SK-N-SH (cell line): Measurements from ENCODE around the gene POLR3G. TPM values are rescaled to one million over a fixed set of nuclear protein-coding genes. Genes with fewer than 3 reads are reported as not detected.

ENCODE experiments used
- CTCF ChIA-PET: fragments of 300-600, 350-600 bp; formaldehyde crosslinking; extraction: SDS; loops from one replicate; lab custom pipeline; 2021; lab: Yijun Ruan, JAX
- POLR2A ChIA-PET: fragments of 350-600 bp; sonication (Branson Sonifier 250); formaldehyde crosslinking; extraction: SDS; loops from one replicate; lab custom pipeline; 2020; ENCODE audit warnings: antibody characterized with exemption, inconsistent platforms; lab: Yijun Ruan, JAX
- DNase-seq: peaks from one replicate; pipeline ENCODE4 v3.0.0; 2012
- H2AFZ ChIP-seq: fragments of 200-600 bp; sonication (generic); 2 replicates; pipeline ENCODE4 v1.8.1; 2016; ENCODE audit warnings: antibody characterized with exemption, mild to moderate bottlenecking, low read depth
- H3F3A ChIP-seq: fragments of 200-600 bp; sonication (generic); replicated peaks from 2 replicates; pipeline ENCODE3; 2016; ENCODE audit warnings: antibody characterized with exemption, mild to moderate bottlenecking; ENCODE audit not compliant: insufficient read depth
- H3K27ac ChIP-seq, 2 experiments: fragments of 200-500 bp in 1 of 2; fragments of 200-600 bp in 1 of 2; sonication (Bioruptor generic) in 1 of 2; sonication (generic), shearing (Covaris generic) in 1 of 2; 2 replicates each; pipeline versions ENCODE4 v1.5.1 to v1.6.1; 2014 to 2016; ENCODE audit warnings: low read depth in 2 of 2, inconsistent platforms in 1 of 2, low read length in 1 of 2, mild to moderate bottlenecking in 1 of 2, mixed read lengths in 1 of 2
- H3K27me3 ChIP-seq: fragments of 200-600 bp; sonication (generic), shearing (Covaris generic); 2 replicates; pipeline ENCODE4 v1.6.1; 2016; ENCODE audit warnings: mixed run types; ENCODE audit not compliant: insufficient read depth
- H3K36me3 ChIP-seq, 2 experiments: fragments of 200-500 bp in 1 of 2; fragments of 200-600 bp in 1 of 2; sonication (Bioruptor generic) in 1 of 2; sonication (generic) in 1 of 2; replicated peaks in 1 of 2; 2 replicates each; pipeline versions ENCODE3 to v1.5.1; 2014 to 2016; ENCODE audit warnings: low read length in 1 of 2, mild to moderate bottlenecking in 1 of 2; ENCODE audit not compliant: insufficient read depth in 2 of 2, control insufficient read depth in 1 of 2
- H3K4me1 ChIP-seq, 2 experiments: fragments of 200-500 bp in 1 of 2; fragments of 200-600 bp in 1 of 2; sonication (Bioruptor generic) in 1 of 2; sonication (generic), shearing (Covaris generic) in 1 of 2; 2 replicates each; pipeline versions ENCODE4 v1.5.1 to v1.6.1; 2014 to 2016; ENCODE audit warnings: low read depth in 1 of 2, low read length in 1 of 2, mixed run types in 1 of 2; ENCODE audit not compliant: insufficient read depth in 2 of 2, control insufficient read depth in 1 of 2
- H3K4me2 ChIP-seq: fragments of 200-600 bp; sonication (generic), shearing (Covaris generic); 2 replicates; pipeline ENCODE4 v1.6.1; 2017; ENCODE audit warnings: mixed run types
- H3K4me3 ChIP-seq, 2 experiments: fragments of 200-500 bp in 1 of 2; fragments of 200-600 bp in 1 of 2; sonication (Bioruptor generic) in 1 of 2; sonication (generic), shearing (Covaris generic) in 1 of 2; 2 replicates each; pipeline versions ENCODE4 v1.5.1 to v1.8.1; 2014 to 2016; ENCODE audit warnings: low read depth in 2 of 2, inconsistent platforms in 1 of 2, low read length in 1 of 2, mild to moderate bottlenecking in 1 of 2, mixed read lengths in 1 of 2, moderate library complexity in 1 of 2
- H3K79me2 ChIP-seq: fragments of 200-600 bp; sonication (generic); 2 replicates; pipeline ENCODE4 v1.8.1; 2017; ENCODE audit warnings: mild to moderate bottlenecking; ENCODE audit not compliant: insufficient read depth
- H3K9ac ChIP-seq: fragments of 200-600 bp; sonication (generic); 2 replicates; pipeline ENCODE4 v1.6.1; 2017; ENCODE audit warnings: mixed run types
- H3K9me2 ChIP-seq: fragments of 200-600 bp; sonication (generic); 2 replicates; pipeline ENCODE4 v1.6.1; 2017; ENCODE audit warnings: mixed run types
- H3K9me3 ChIP-seq: fragments of 200-600 bp; sonication (generic); 2 replicates; pipeline ENCODE4 v1.6.1; 2017; ENCODE audit warnings: mixed run types, mild to moderate bottlenecking, moderate library complexity
- H4K20me1 ChIP-seq: fragments of 200-600 bp; sonication (generic); 2 replicates; pipeline ENCODE4 v1.6.1; 2017; ENCODE audit warnings: mild to moderate bottlenecking, mixed run types; ENCODE audit not compliant: insufficient read depth
- CHD2 ChIP-seq: fragments of 150-350 bp; IDR thresholded peaks from 2 replicates; pipeline ENCODE4 v1.6.1; 2018; ENCODE audit warnings: low read length; ENCODE audit not compliant: partially characterized antibody
- CTCF ChIP-seq: fragments of 200-600 bp; sonication (generic); IDR thresholded peaks from 2 replicates; pipeline ENCODE4 v1.6.1; 2017; ENCODE audit warnings: antibody characterized with exemption, mild to moderate bottlenecking, moderate library complexity
- ELF1 ChIP-seq: IDR thresholded peaks from 2 replicates; pipeline ENCODE4 v1.4.0; 2012
- EP300 ChIP-seq, 2 experiments: IDR thresholded peaks; 2 replicates each; pipeline versions ENCODE4 v1.4.0 to v1.6.1; 2012; ENCODE audit warnings: borderline replicate concordance in 1 of 2, low read depth in 1 of 2, low read length in 1 of 2
- EZH2phosphoT487 ChIP-seq: fragments of 200-600 bp; sonication (generic); IDR thresholded peaks from 2 replicates; pipeline ENCODE4 v1.6.1; 2017; ENCODE audit warnings: low read depth, mixed run types, mild to moderate bottlenecking, antibody characterized with exemption, moderate library complexity, borderline replicate concordance
- FOSL2 ChIP-seq: IDR thresholded peaks from 2 replicates; pipeline ENCODE4 v1.4.0; 2012; ENCODE audit warnings: low read depth, mild to moderate bottlenecking, moderate library complexity, borderline replicate concordance
- FOXJ3 ChIP-seq: sonication (generic); formaldehyde crosslinking; IDR thresholded peaks from 2 replicates; pipeline ENCODE4 v1.5.1; 2020; ENCODE audit warnings: mild to moderate bottlenecking, missing genetic modification reagents
- FOXM1 ChIP-seq: IDR thresholded peaks from 2 replicates; pipeline ENCODE4 v1.4.0; 2012; ENCODE audit warnings: low read depth, mild to moderate bottlenecking
- GABPA ChIP-seq: IDR thresholded peaks from 2 replicates; pipeline ENCODE4 v1.4.0; 2012; ENCODE audit warnings: low read depth, mild to moderate bottlenecking
- GATA2 ChIP-seq: sonication (generic); formaldehyde crosslinking; IDR thresholded peaks from 2 replicates; pipeline ENCODE4 v1.5.0; 2020; ENCODE audit warnings: mild to moderate bottlenecking, missing genetic modification reagents
- IRF3 ChIP-seq: fragments of 150-350 bp; IDR thresholded peaks from 2 replicates; pipeline ENCODE4 v1.6.1; 2016; ENCODE audit warnings: mild to moderate bottlenecking, low read depth, low read length
- MEF2A ChIP-seq: IDR thresholded peaks from 2 replicates; pipeline ENCODE4 v1.4.0; 2012; ENCODE audit warnings: low read depth, borderline replicate concordance
- MXI1 ChIP-seq: IDR thresholded peaks from 2 replicates; pipeline ENCODE4 v1.6.1; 2012; ENCODE audit warnings: mild to moderate bottlenecking, low read depth, low read length, improper control_type of control experiment
- NFIC ChIP-seq: IDR thresholded peaks from 2 replicates; pipeline ENCODE4 v1.4.0; 2012; ENCODE audit warnings: borderline replicate concordance
- NRF1 ChIP-seq: IDR thresholded peaks from 2 replicates; pipeline ENCODE4 v1.6.1; 2012; ENCODE audit warnings: low read depth, mild to moderate bottlenecking, low read length
- RAD21 ChIP-seq: IDR thresholded peaks from 2 replicates; pipeline ENCODE4 v1.6.1; 2012; ENCODE audit warnings: mild to moderate bottlenecking, low read length
- RCOR1 ChIP-seq: fragments of 150-350 bp; IDR thresholded peaks from 2 replicates; pipeline ENCODE4 v1.6.1; 2017; ENCODE audit warnings: antibody characterized with exemption, low read length
- RXRA ChIP-seq: IDR thresholded peaks from 2 replicates; pipeline ENCODE4 v1.4.0; 2012; ENCODE audit warnings: low read depth, mild to moderate bottlenecking, borderline replicate concordance
- SMC3 ChIP-seq: IDR thresholded peaks from 2 replicates; pipeline ENCODE4 v1.6.1; 2012; ENCODE audit warnings: low read depth, low read length, improper control_type of control experiment
- TAF1 ChIP-seq: IDR thresholded peaks from 2 replicates; pipeline ENCODE4 v1.6.1; 2012; ENCODE audit warnings: low read depth, mild to moderate bottlenecking, low read length, moderate library complexity, borderline replicate concordance
- TEAD4 ChIP-seq: IDR thresholded peaks from 2 replicates; pipeline ENCODE4 v1.4.0; 2012; ENCODE audit warnings: mild to moderate bottlenecking, borderline replicate concordance; ENCODE audit not compliant: insufficient read depth
- USF1 ChIP-seq: IDR thresholded peaks from 2 replicates; pipeline ENCODE4 v1.4.0; 2012; ENCODE audit warnings: low read depth, borderline replicate concordance
- WGBS: methylation state at CpG from one replicate; pipeline ENCODE4 v1.1.6; 2017; ENCODE audit warnings: low lambda C conversion rate; 5-methylcytosine and 5-hydroxymethylcytosine counted together
- polyA plus RNA-seq, 3 experiments: library from polyadenylated mRNA; depleted of rRNA; stranded (reverse); fragments of >200 nt; gene quantifications; 2 replicates each; pipeline ENCODE4 v1.2.3, GENCODE V29; 2012
- TF ChIP-seq, protein P1 (sequence below): IDR thresholded peaks from 2 replicates; pipeline ENCODE4 v1.4.0; 2012; ENCODE audit warnings: low read depth
- TF ChIP-seq, protein P2 (sequence below): IDR thresholded peaks from 2 replicates; pipeline ENCODE4; 2012
- TF ChIP-seq, protein P3 (sequence below): fragments of 150-350 bp; IDR thresholded peaks from 2 replicates; pipeline ENCODE4 v1.6.1; 2017; ENCODE audit warnings: antibody characterized with exemption, low read length, low read depth, borderline replicate concordance

The POLR3G gene, protein sequence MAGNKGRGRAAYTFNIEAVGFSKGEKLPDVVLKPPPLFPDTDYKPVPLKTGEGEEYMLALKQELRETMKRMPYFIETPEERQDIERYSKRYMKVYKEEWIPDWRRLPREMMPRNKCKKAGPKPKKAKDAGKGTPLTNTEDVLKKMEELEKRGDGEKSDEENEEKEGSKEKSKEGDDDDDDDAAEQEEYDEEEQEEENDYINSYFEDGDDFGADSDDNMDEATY
- polyA plus RNA-seq (2012; rRNA removed) = 16.4 and 17.1 TPM in 2 replicates
- polyA plus RNA-seq (2012; cell fraction: cytosol; rRNA removed) = 20.8 and 21.6 TPM in 2 replicates
- polyA plus RNA-seq (2012; cell fraction: nucleus; rRNA removed) = 7.0 and 11.4 TPM in 2 replicates

GRCh38 chr5:90474235-90475107, at the start of gene POLR3G, which contains the start of gene MBLAC2:
Gene POLR3G (plus strand): TSS chr5:90474864. CDS start chr5:90485568, 10,704 bp downstream.
Gene MBLAC2 (minus strand): TSS chr5:90474771. CDS start chr5:90474292, 479 bp downstream.
- no peaks in the 10 kb centered on the region for H3K9me2 ChIP-seq
- peaks cover 10 to 19% of the 10 kb centered on the region in 2 experiments; a peak in 3 of 4 replicates for H3K4me1 ChIP-seq
- CTCF ChIA-PET = interaction anchor here (0.8 to 1.7 kb wide), 9 partner anchors 8 to 309 kb away, joined by 3 to 7 read pairs (median 4); partner anchors contain the start of gene LYSMD3
- peak within 1 kb of the TSS; percentile 76 for H3K9ac ChIP-seq
- peak within 1 kb of the TSS; percentile 98 for H3K4me2 ChIP-seq
- H2AFZ ChIP-seq = peak within 1 kb of the TSS; percentile 92
- peak within 1 kb of the TSS; percentile 89 to 93 for H3K4me3 ChIP-seq
- H3F3A ChIP-seq = no peaks in the 10 kb centered on the region
- no peaks in the 10 kb centered on the region for H3K9me3 ChIP-seq
- peaks cover 0 to 5% of the 10 kb centered on the region in 2 experiments for H3K36me3 ChIP-seq
- whole genome bisulfite sequencing = under 1% methylated on average over 27 of the region's 73 CpGs
- no peaks in the 10 kb centered on the region for H3K27me3 ChIP-seq
- H4K20me1 ChIP-seq = no peaks in the 10 kb centered on the region
- DNase-seq = peak; percentile 95
- POLR2A ChIA-PET = interaction anchor here (0.5 to 1.7 kb wide), 3 partner anchors 18 to 66 kb away, joined by 3 to 6 read pairs (median 3); partner anchors contain the start of gene CETN3
- H3K79me2 ChIP-seq = peaks cover 28% of the 10 kb centered on the region
- peak within 1 kb of the TSS; percentile 73 to 94 for H3K27ac ChIP-seq
- TF ChIP-seq FOXM1 = peak; percentile 22; the same call in 1 of the 2 replicates
- no peak for TF ChIP-seq TEAD4
- peak; percentile 29 for TF ChIP-seq RAD21
- TF ChIP-seq TAF1 = peak; percentile 74; the same call in 1 of the 2 replicates
- no peak for TF ChIP-seq RCOR1
- TF ChIP-seq, protein P1, sequence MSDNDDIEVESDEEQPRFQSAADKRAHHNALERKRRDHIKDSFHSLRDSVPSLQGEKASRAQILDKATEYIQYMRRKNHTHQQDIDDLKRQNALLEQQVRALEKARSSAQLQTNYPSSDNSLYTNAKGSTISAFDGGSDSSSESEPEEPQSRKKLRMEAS = peak; percentile 83
- peak; percentile 70; the same call in 1 of the 2 replicates for TF ChIP-seq ELF1
- TF ChIP-seq USF1 = 0 out of 2 replicates have a peak, but pooled peaks have one; percentile 1
- TF ChIP-seq CTCF = peak; percentile 58
- TF ChIP-seq, protein P2, sequence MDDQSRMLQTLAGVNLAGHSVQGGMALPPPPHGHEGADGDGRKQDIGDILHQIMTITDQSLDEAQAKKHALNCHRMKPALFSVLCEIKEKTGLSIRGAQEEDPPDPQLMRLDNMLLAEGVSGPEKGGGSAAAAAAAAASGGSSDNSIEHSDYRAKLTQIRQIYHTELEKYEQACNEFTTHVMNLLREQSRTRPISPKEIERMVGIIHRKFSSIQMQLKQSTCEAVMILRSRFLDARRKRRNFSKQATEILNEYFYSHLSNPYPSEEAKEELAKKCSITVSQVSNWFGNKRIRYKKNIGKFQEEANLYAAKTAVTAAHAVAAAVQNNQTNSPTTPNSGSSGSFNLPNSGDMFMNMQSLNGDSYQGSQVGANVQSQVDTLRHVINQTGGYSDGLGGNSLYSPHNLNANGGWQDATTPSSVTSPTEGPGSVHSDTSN = peak; percentile 46; the same call in 1 of the 2 replicates
- TF ChIP-seq RXRA = no peak
- TF ChIP-seq MEF2A = no peak
- TF ChIP-seq EZH2phosphoT487 = no peak
- TF ChIP-seq, protein P3, sequence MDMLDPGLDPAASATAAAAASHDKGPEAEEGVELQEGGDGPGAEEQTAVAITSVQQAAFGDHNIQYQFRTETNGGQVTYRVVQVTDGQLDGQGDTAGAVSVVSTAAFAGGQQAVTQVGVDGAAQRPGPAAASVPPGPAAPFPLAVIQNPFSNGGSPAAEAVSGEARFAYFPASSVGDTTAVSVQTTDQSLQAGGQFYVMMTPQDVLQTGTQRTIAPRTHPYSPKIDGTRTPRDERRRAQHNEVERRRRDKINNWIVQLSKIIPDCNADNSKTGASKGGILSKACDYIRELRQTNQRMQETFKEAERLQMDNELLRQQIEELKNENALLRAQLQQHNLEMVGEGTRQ = no peak
- TF ChIP-seq IRF3 = no peak
- TF ChIP-seq MXI1 = peak; percentile 87
- TF ChIP-seq NFIC = no peak
- peak; percentile 90 for TF ChIP-seq CHD2
- TF ChIP-seq FOSL2 = no peak
- TF ChIP-seq GABPA = no peak
- peak; percentile 7; the same call in 1 of the 2 replicates for TF ChIP-seq SMC3
- no peak for TF ChIP-seq NRF1
- TF ChIP-seq FOXJ3 (CRISPR knock-in tag) = 0 out of 2 replicates have a peak, but pooled peaks have one; percentile 40
- peak; percentile 71 for TF ChIP-seq GATA2 (CRISPR knock-in tag)
- TF ChIP-seq EP300 (IDR thresholded peaks at IDR 0.05; ENCODE audit: borderline replicate concordance in 1 of 2, low read depth in 1 of 2, low read length in 1 of 2) = peak in 1 of 2 experiments; percentile 34; a peak in 1 of 4 replicates
